ENCODE results near the gene PPM1N. TPM values are rescaled to one million over a fixed set of nuclear protein-coding genes. Genes with fewer than 3 reads are reported as not detected.

Gene PPM1N
- total and polyA plus RNA-seq, 2 of the 13 experiments (the other 11 are each of a cell fraction or from before 2014, with no cell fraction given) = 0.31 to 1.8 TPM

- TF ChIP-seq ZNF770 (CRISPR knock-in tag; IDR thresholded peaks at IDR 0.05) = no peak
- TF ChIP-seq HIVEP1 (CRISPR knock-in tag; IDR thresholded peaks at IDR 0.05) = no peak
- no peak for TF ChIP-seq ZSCAN5A (CRISPR knock-in tag; IDR thresholded peaks at IDR 0.05; ENCODE audit: borderline replicate concordance)
- no peak for TF ChIP-seq ZNF607 (CRISPR knock-in tag; IDR thresholded peaks at IDR 0.05; ENCODE audit: borderline replicate concordance)
- no peak for TF ChIP-seq ZNF713 (CRISPR knock-in tag; IDR thresholded peaks at IDR 0.05)
- no peak for TF ChIP-seq E2F1 (CRISPR knock-in tag; IDR thresholded peaks at IDR 0.05)
- no peak for TF ChIP-seq CBFB (CRISPR knock-in tag; IDR thresholded peaks at IDR 0.05)
- no peak for TF ChIP-seq ZNF207 (IDR thresholded peaks at IDR 0.05; ENCODE audit: borderline replicate concordance)
- no peak for TF ChIP-seq TMF1 (CRISPR knock-in tag; IDR thresholded peaks at IDR 0.05; ENCODE audit: low read depth)
- TF ChIP-seq ZFP1 (CRISPR knock-in tag; IDR thresholded peaks at IDR 0.05) = no peak
- TF ChIP-seq ZNF329 (CRISPR knock-in tag; IDR thresholded peaks at IDR 0.05; ENCODE audit: low read depth) = no peak
- no peak for TF ChIP-seq ZNF710 (CRISPR knock-in tag; IDR thresholded peaks at IDR 0.05; ENCODE audit: borderline replicate concordance)
- TF ChIP-seq ZNF891 (CRISPR knock-in tag; IDR thresholded peaks at IDR 0.05) = no peak
- TF ChIP-seq ZFAT (CRISPR knock-in tag; conservative IDR thresholded peaks at IDR 0.05) = no peak
- no peak for TF ChIP-seq ZNF570 (CRISPR knock-in tag; IDR thresholded peaks at IDR 0.05; ENCODE audit: borderline replicate concordance)
- TF ChIP-seq ZZZ3 (CRISPR knock-in tag; IDR thresholded peaks at IDR 0.05; ENCODE audit: borderline replicate concordance) = no peak
- TF ChIP-seq GRHL1 (CRISPR knock-in tag; conservative IDR thresholded peaks at IDR 0.05) = no peak
- TF ChIP-seq ZNF563 (CRISPR knock-in tag; IDR thresholded peaks at IDR 0.05) = no peak
- TF ChIP-seq TGIF2 (CRISPR knock-in tag; IDR thresholded peaks at IDR 0.05) = no peak
- no peak for TF ChIP-seq ZNF44 (CRISPR knock-in tag; IDR thresholded peaks at IDR 0.05)
- no peak for TF ChIP-seq XRCC5 (optimal IDR thresholded peaks at IDR 0.05; ENCODE audit: low read length)
- TF ChIP-seq ZNF10 (CRISPR knock-in tag; IDR thresholded peaks at IDR 0.05; ENCODE audit: borderline replicate concordance, low read depth) = no peak
- TF ChIP-seq FOXP1 (IDR thresholded peaks at IDR 0.05) = no peak
- TF ChIP-seq FOXP1 (CRISPR knock-in tag; IDR thresholded peaks at IDR 0.05) = no peak
Observed at GRCh38 chr19:45523642-45524256, 25.5 kb downstream of the PPM1N start (continued).
